HG03135 (cell line): ENCODE results near the gene TRABD2B.

Source experiments
- ATAC-seq: cut with Tn5 transposase; IDR thresholded peaks from one replicate; pipeline ENCODE4 v1.9.1; 2021; ENCODE audit warnings: mild to moderate bottlenecking, moderate library complexity; ENCODE audit not compliant: unreplicated experiment

TRABD2B gene

DNA sequence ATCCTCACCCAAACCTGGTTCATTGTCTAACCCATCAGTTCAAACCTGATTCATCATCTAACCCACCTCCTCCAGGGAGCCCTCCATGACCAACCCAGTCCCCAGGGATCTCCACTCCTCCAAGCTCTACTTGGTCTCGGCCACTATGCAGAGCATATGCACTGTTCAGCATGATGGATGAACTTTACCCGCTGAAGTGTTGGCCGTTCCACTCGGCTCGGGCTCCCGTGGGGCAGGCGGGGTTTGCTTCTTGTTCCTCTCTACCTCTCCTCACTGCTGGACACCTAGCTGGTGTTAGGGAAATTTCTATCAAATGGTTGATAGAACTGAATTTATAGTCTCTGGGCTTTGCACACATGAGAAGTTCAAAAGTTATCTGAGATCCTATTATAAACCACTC, 111.0 kb downstream of the TRABD2B start:
- no peak for ATAC-seq

DNA sequence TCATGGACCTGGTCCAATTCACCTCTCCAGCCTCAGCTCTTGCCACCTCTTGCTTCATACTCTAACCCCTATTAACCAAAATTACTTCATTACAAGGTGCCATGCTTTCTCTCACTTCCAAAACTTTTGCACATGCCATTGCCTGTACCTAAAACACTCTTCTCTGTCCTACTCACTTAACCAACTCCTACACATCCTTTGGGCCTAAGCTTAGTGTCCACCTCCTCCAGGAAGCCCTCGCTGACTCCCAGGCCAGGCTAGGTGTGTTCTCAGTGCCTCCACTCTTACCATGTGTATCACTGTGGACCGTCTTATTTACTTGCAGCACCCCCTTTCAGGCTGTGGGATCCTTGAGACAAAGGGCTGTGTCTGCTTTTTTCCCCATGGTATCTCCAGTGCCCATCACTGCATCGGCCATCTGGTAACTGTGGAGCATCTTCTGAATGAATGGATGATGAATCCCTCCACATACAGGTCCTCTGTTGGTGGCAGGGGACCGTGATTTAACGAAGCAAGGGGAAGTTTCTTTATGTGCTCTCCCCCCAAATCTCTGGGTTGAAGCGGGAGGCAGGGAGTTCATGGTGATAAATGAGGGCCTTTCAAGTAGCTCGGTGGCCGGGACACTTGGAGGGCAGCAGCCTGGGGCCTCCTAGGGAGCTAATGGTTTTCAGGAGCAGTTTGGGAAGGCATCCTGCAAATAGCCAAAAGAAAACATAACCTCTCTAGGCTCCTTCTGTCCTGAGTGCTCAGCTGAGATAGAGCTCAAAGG, 111.9 kb downstream of the TRABD2B start:
- no peak for ATAC-seq

DNA sequence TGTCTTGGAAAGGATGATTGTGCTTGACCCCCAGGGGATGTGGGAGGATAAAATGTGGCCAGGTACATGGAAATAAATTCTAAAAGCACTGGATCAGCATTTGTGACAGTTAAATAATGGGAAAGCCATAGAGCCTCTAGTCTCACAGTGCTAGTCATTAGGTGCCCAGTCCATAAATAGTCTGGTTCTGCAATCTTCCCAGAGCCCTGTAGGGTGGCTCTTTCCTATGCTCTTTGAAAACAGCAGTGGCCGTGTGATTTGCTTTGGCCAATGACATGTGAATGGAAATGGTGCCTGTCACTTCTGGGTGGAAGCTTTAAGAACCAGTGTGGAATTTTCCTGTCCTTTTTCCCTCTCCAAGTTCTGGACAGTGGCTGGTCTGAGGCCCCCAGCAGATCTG, 113.2 kb downstream of the TRABD2B start:
- no peak for ATAC-seq

DNA sequence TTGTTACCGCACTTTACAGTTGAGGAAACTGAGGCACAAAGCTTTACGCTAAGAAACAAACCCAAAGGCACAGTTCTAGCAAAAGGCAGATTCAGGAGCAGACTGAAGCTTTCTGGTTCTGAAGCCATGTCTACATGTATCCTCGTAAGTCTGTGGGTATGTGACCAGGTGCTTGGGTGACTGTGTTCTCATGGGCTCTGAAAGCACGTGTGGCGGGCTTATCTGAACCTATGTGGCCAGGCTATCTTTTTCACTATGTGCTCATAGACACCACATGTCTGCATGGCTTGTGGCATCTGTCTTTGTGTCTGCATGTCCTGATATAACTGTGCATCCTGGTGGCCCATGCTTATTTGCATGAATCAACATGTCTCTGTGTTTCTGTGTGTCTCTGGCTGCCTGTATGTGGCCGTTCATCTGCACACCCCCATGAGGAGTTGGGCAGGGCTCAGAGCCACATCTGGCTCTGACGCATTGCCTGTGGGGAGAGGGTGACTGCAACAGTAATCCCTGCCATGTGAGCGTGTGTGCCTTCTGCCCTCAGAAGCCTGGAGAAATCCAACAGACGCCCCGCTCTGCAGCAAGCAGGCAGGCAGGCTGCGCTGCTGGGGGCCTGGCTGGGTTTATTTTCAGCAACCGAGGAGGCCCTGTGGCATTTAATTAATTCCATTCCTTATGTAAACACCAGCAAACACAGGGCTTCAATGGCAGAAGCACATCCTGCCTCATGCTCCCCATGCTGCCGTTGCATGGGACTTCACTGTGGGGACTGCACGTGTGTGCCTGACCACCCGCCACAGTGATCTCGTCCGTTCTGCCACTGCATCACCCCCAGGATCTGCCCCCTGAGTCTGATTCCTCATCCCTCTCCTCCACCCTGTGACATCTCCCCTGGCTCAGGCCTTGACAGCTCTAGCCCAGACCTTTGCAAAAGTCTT, 115.4 kb downstream of the TRABD2B start:
- ATAC-seq, result no peak

DNA sequence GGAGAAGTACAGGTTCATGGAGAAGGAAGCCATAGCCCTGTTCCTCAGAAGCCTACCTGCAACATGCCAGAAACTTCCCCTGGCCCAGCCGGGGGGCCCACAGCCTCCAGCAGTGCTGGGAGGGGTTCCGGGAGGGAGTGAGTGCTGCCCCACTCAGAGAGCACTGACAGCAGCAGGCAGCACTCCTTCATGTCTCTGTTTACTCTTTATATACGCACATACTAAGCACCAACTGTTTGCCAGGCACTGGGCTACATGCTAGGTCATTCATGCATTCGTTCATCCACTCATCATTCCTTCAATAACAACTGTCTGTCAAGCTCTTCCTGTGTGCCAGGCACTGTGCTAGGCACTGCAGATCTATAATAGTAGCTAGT, 120.6 kb downstream of the TRABD2B start:
- ATAC-seq, result no peak

DNA sequence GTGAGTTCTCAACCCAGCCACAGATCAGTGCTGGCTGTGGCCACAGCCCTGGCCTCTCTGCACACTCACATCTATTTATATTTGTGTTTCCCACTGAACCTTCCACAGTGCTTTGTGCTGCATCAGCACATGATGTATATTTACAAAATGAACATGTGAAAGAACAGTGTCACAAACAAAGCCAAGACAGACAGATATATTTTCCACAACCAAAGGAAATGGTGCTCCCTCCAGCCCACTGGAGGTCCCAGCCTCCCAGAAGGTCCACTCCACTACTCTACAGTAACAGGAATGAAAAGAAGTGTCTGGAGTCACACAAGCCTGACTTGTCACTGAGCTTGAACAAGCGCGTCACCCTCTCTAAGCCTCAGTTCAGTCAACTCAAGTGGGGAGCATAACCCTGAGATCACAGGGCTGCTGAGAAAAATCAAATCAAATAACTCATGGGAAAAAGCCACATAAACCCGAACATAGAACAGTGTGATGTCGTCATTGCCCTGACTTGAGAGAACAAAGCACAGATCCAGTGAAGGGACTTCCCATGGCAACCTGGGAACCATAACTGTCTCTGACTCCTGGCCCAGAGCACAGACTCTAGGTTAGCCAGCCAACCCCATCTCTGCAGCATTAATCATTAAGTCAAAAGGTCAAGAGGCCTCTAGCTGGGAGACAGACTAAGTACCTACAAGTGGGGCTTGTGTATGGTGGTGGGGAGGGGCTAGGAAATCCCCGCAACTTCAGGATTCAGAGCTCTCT, 121.2 kb downstream of the TRABD2B start:
- ATAC-seq, result no peak

DNA sequence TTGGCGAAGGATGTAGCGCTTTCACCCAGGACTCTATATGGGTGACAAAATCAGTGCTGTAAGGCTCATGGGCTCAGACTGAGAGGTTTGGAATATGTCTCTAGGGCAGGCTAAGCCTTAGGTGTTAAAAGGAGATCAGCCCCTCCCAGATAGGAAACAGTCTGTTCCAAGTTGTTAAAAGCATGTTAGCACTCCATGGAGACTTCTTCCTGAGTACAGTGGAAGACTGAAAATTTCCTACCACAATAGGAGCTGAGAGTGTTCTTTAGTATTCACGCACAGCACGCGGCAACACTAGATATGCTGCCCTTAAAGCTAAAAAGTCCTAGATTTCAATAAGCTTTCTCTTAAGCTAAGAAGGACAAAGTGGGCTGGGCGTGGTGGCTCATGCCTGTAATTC, 122.1 kb downstream of the TRABD2B start:
- no peak for ATAC-seq

DNA sequence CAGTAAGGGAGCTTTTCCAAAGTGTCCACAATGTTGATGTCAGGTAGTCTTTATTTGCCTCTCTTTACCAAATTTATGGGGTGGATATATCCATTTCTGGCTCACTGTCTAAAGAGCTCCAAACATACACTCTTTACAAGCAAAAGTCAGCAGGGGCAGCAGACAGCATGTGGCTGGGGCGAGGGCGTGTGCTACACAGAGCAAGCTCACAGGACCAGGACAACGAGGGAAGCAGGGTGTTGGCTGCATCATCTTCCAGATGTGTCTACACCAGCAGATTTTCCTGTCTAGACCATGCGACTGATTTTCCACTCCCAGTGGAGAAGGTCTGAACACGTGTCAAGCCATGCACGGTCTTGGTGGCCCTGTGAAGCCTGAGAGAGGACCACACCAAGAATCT, 123.8 kb downstream of the TRABD2B start:
- no peak for ATAC-seq

DNA sequence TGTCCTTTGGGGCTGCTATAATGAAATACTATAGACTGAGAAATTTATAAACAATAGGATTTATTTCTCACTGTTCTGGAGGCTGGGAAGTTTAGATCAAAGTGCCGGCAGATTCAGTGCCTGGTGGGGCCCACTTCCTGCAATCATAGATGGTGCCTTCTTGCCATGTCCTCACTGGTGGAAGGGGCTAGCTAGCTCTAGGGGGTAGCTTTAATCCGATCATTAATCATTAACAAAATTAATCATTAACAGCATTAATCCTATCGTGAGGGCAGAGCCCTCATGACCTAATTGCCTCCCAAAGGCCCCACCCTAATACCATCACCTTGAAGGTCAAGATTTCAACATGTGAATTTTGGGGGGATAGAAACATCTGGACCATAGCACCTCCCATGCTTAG, 124.3 kb downstream of the TRABD2B start:
- no peak for ATAC-seq

DNA sequence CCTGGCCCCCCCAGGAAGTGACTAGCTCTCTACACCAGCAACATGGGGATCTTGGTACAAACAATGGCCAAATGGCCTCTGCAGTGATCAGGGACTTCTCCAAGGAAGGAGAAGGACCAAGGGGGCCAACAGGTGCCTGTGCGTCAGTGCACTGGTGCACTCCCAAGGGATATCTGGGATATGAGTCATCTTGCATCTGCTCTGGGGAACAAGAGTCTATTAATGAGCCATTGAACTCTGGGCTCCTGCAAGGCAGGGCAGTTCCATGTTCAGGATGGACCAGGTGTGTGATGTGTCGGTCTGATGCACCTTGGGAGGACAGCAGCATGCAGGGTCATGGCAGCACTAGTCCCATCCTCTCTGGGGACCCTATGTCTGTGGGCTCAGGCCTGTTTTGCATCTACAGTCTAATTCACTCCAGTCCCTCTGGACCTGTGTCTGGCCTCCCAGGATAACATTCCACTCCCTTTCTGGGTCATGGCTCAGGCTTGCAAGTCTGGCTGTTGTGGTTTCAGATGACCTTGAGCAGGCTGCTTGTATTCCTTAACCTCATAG, 125.3 kb downstream of the TRABD2B start:
- ATAC-seq, result no peak

DNA sequence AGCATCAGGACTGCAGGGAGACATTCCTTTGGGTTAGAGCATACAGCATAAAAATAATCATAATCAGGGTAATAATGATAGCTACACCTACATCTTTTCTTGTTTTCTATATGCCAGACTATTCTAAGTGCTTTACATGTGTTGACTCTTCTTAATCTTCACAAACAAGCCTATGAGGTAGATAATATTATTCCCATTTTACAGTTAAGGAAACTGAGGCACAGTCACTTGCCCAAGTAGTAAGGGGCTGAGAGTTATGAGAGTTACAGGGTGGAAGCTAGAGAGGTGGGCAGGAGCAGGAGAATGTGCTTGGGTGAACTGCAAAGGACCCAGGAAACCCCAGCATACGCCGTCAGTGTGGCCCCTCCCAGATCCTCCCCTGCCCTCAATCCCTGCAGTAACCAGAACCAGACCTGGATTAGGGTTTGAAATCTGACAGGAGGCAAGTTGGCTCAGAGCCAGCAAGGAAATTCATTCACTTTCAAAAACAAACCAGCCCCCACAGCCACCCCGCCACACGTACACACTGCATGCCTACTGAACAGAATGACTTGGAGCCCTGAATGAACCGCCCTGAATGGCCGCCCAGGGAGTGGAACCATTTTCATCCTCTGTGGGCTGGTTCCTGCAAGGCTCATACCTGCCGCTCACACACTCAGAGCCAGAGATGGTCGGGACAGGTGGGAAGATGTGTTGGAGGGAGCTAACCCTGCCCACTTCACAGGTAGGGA, 126.1 kb downstream of the TRABD2B start:
- no peak for ATAC-seq

DNA sequence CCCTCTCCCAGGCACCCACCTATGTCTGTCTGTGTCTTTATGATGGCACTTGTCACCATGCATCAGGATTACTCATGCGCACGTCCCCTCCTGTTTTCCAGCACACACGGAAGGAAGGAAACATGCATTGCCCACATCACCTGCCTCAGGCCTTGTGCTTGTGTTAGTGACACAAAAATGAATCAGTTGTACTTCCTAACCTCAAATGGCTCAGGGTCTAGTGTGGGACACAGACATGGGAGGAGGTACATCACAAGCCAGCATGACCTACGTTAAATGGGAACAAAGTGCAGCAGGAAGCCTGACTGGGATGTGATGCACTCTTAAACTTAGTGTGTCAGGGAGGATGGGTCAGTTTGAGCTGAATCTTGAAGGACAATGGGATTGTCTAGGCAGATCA, 126.7 kb downstream of the TRABD2B start:
- no peak for ATAC-seq

DNA sequence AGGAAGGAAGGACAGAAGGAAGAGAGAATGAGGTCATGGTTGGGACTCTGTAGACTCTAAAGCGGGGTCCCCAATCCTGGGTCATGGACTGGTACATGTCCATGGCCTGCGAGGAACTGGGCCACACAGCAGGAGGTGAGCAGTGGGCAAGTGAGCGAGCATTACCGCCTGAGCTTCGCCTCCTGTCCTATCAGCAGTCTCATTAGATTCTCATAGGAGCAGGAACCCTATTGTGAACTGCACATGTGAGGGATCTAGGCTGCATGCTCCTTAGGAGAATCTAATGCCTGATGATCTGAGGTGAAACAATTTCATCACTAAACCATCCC, 128.9 kb downstream of the TRABD2B start:
- ATAC-seq, result no peak

DNA sequence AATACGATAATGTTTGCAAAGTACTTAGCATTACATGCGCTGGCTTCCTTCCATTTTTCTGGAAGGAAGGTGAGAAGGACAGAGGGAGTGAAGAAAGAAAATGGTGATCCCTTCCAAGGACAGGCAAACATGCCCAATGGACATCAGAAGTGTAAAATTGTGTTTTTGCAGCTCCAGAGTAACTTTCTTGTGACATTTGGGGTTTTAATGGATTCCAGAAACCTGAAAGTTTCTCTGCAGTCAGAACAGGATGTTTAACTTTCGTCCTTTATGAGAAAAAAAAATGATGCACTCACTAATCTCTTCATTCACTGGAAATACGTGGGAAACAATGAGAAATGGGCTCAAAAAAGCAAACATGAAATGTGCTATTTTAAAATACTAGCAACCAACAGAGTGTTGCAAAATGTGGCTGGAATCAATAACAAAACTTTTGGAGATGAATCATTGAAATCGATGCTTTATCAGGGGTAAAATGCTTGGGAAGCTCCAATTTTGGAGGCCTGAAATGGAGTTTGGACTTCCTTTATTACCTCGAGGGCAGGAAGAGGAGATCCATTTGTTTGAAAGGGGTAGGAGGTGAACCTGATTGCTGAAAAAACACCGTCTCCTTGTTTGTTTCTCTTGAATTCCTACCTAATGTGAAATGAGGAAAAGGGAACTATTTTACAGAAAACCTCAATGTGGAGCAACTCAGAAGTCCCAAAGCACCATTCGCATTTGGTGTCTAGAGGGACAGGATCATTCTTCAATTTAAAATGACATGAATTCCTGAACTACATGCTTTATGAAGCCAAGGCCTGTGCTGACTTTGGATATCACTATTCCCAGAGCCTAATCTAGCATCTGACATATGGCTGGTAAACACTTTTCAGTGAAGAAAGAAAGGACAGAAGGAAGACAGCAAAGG, 129.5 kb downstream of the TRABD2B start:
- ATAC-seq, result no peak

DNA sequence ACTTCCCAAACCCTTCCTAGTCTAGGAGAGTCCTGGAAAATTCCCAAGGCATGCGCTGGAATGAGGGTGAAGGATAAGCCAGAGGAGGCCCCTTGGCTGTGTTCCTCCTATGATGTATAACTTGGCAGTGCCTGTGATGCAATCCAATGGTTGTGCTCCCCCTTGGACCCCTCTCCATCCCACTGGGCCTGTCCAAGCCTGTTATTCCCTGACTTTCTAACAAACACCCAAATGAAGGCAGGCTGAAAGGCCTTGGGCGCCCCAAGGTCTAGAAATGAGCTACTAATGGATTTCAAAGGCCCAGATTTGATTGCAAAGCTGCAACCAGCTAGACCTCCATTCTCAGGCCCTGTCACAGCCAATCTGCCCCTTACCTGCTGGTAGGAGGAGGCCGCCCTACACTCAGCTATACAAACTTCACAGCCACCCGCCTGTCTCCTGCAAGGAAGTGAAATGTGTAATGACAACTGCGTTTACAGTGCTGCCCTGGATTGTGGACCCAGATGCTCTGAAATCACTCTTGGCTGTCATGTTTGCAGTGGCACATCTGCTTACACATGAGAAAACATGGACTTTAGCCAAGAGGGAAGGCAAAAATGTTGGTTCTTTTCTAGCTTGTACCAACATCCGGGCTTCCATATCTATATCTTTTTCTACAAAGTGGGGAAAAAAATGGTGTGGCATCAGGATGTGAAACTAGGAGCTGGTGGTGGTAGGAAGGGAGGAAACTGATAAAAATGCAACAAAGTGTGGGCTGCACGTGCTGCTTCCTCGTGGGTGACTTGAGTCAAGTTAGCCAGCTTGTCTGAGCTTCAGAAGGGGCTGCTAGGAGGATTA, 130.4 kb downstream of the TRABD2B start:
- no peak for ATAC-seq

DNA sequence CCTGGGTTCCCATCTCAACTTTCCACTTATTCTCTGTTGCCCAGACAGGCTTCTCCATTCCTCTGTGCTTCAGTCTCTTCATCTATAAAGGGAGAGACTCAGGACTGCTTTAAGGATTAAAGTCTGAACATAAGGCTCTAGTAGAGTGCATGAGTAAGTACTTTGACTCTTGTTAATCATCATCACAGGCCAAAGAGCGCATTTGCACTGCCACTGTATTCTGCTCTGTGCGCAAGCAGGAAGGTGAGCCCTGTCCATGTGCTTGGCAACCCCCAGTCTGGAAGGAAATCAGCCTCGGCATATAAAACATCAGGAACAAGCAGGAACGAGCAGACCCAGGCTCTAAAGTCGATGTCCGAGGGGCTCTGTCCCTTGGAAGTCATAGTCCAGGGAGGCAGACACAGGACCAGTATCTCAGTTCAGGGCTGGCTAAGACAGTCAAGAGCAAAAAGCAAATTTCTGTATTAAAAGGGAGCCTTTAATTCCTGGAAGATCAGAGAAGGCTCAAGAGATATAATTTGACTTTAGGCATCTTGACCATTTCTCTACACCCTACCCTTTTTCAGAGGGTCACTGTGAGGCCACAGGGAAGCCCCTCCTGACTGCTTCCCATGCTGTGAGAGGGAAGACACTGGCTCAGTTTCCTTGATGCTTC, 131.2 kb downstream of the TRABD2B start:
- ATAC-seq, result no peak

DNA sequence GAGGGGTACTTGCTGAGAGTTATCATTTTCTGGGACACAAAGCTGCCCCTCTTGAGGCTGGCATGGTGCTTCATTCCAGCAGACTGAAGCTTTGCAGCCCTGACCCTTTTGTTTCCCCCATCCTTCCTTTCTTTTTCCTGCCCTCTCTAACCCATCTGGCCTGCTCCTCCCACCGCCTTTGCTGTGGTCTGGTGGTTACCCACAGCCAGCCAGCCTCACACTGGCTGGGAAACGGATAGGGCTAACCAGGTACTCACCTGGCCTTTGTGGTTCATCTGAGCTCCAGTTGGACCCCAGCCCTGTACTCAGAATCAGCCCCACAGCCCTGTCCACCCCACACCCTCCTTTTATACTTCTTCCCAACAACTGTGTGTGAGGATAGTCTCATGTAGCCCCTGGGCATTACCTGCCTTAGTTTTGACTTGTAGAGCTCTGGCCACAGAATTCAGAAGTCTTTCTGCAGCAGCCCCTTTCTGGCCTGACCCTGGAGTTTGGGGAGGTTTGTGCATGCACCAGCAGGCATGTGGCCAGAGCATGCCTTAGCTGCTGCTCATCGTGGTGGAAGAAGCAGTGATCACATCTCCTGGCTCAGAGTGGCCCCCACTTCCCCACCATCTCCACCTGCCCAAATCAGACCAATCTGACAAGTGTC, 138.0 kb downstream of the TRABD2B start:
- no peak for ATAC-seq

DNA sequence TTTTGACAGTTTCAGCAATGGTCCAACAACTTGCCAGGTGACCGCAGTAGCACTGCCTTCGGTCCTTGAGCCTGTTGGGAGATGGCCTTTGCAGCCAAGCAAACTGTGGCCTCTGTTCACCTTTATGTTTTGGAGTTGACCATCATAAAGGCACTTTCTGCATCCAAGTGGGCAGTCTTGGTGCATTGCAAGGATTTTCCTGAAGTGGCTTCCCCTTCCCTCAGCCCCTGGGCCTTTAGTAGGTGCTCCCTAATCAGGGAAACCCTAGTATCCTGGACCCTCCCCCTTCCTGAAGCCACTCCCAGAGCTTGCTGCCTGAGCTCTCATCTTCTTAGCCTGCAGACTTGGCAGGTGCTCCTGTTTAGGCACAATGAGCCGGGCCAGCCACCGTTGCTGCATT, 140.2 kb downstream of the TRABD2B start:
- no peak for ATAC-seq
